GM23338 (cell line): ENCODE measurements around the gene ATF7IP. TPM values are rescaled to one million over a fixed set of nuclear protein-coding genes. Genes with fewer than 3 reads are reported as not detected.
A peak's percentile ranks its signal among the peaks of the same experiment; 100 is the strongest.

Experiments
- ATAC-seq: fragments of 200-7000 bp; cut with Tn5 transposase; 3 replicates; pipeline ENCODE4 v1.9.1; 2020
- DNase-seq: peaks from one replicate; pipeline ENCODE4 v3.0.0-alpha.2; 2015; ENCODE audit warnings: low spot score
- H2AFZ ChIP-seq: fragments of 200-600 bp; sonication (generic); 2 replicates; pipeline ENCODE4 v1.8.0; 2016; ENCODE audit warnings: antibody characterized with exemption, mild to moderate bottlenecking, moderate library complexity
- H3F3A ChIP-seq: fragments of 200-600 bp; sonication (generic); replicated peaks from 2 replicates; pipeline ENCODE4 v1.8.0; 2017; ENCODE audit warnings: antibody characterized with exemption, mixed run types, low read depth
- H3K27ac ChIP-seq: fragments of 200-600 bp; sonication (generic); 2 replicates; pipeline ENCODE4 v1.6.1; 2016; ENCODE audit warnings: low read depth
- H3K27me3 ChIP-seq: fragments of 200-600 bp; sonication (generic); 2 replicates; pipeline ENCODE4 v1.8.0; 2016; ENCODE audit warnings: mild to moderate bottlenecking, mixed run types, moderate library complexity; ENCODE audit not compliant: insufficient read depth
- H3K36me3 ChIP-seq: fragments of 200-600 bp; sonication (generic); 2 replicates; pipeline ENCODE4 v1.8.0; 2016; ENCODE audit warnings: mild to moderate bottlenecking; ENCODE audit not compliant: insufficient read depth
- H3K4me1 ChIP-seq: fragments of 200-600 bp; sonication (generic); 2 replicates; pipeline ENCODE4 v1.8.0; 2016; ENCODE audit warnings: mild to moderate bottlenecking, moderate library complexity; ENCODE audit not compliant: insufficient read depth
- H3K4me2 ChIP-seq: fragments of 200-600 bp; sonication (generic); 2 replicates; pipeline ENCODE4 v1.7.1; 2017; ENCODE audit warnings: mixed run types
- H3K4me3 ChIP-seq: fragments of 200-600 bp; sonication (generic); 2 replicates; pipeline ENCODE4 v1.6.1; 2016; ENCODE audit warnings: mixed run types
- H3K79me2 ChIP-seq: fragments of 200-600 bp; sonication (generic); replicated peaks from 2 replicates; pipeline ENCODE4 v1.8.0; 2017; ENCODE audit warnings: mild to moderate bottlenecking; ENCODE audit not compliant: insufficient read depth
- H3K9me2 ChIP-seq: fragments of 200-600 bp; sonication (generic); 2 replicates; pipeline ENCODE4 v1.8.0; 2017; ENCODE audit not compliant: insufficient read depth
- H4K20me1 ChIP-seq: fragments of 200-600 bp; sonication (generic); replicated peaks from 2 replicates; pipeline ENCODE4 v1.8.0; 2017; ENCODE audit warnings: mild to moderate bottlenecking; ENCODE audit not compliant: insufficient read depth
- H3K27ac Mint-ChIP-seq: 2 replicates; pipeline ENCODE4 v1.8.0; 2020; ENCODE audit warnings: inconsistent platforms, mild to moderate bottlenecking, moderate library complexity, mixed read lengths
- H3K27me3 Mint-ChIP-seq: 3 replicates; pipeline ENCODE4 v1.8.0; 2022; ENCODE audit warnings: low read depth, mild to moderate bottlenecking, moderate library complexity, mixed read lengths, inconsistent platforms; ENCODE audit not compliant: insufficient read depth, poor library complexity
- H3K36me3 Mint-ChIP-seq: 3 replicates; pipeline ENCODE4 v1.8.0; 2021; ENCODE audit warnings: low read depth, mild to moderate bottlenecking, inconsistent platforms, moderate library complexity, mixed read lengths
- H3K4me1 Mint-ChIP-seq: 3 replicates; pipeline ENCODE4 v1.8.0; 2020; ENCODE audit warnings: mild to moderate bottlenecking, inconsistent platforms, mixed read lengths
- H3K4me3 Mint-ChIP-seq: 3 replicates; pipeline ENCODE4 v1.8.0; 2021; ENCODE audit warnings: moderate library complexity, mild to moderate bottlenecking, inconsistent platforms, mixed read lengths
- H3K9me3 Mint-ChIP-seq: 3 replicates; pipeline ENCODE4 v1.8.0; 2020; ENCODE audit warnings: moderate library complexity, mild to moderate bottlenecking, inconsistent platforms, mixed read lengths
- CREB1 ChIP-seq: fragments of 250-450 bp; sonication (Bioruptor Pico); IDR thresholded peaks from 2 replicates; pipeline ENCODE4 v1.5.0; 2020; ENCODE audit warnings: low read depth, mild to moderate bottlenecking, moderate library complexity
- CTCF ChIP-seq, 2 experiments: fragments of 200-600 bp in 1 of 2; sonication (generic) in 1 of 2; conservative IDR thresholded peaks; 2 replicates each; pipeline versions ENCODE4 v1.5.1 to v1.6.1; 2016 to 2017; ENCODE audit warnings: antibody characterized with exemption in 2 of 2, low read depth in 2 of 2, mild to moderate bottlenecking in 2 of 2, moderate library complexity in 1 of 2
- ETS1 ChIP-seq: IDR thresholded peaks from 2 replicates; pipeline ENCODE4 v1.6.1; 2016; ENCODE audit warnings: antibody characterized with exemption
- EZH2 ChIP-seq: fragments of 200-600 bp; sonication (generic); IDR thresholded peaks from one replicate; pipeline ENCODE4 v1.8.0; 2017; ENCODE audit warnings: antibody characterized with exemption, mild to moderate bottlenecking, low read depth; ENCODE audit not compliant: unreplicated experiment
- EZH2phosphoT487 ChIP-seq: fragments of 200-600 bp; sonication (generic); IDR thresholded peaks from one replicate; pipeline ENCODE4 v1.8.1; 2018; ENCODE audit warnings: antibody characterized with exemption; ENCODE audit not compliant: unreplicated experiment
- JUNB ChIP-seq: IDR thresholded peaks from one replicate; pipeline ENCODE4 v1.6.1; 2016; ENCODE audit warnings: antibody characterized with exemption; ENCODE audit not compliant: unreplicated experiment
- NANOG ChIP-seq: IDR thresholded peaks from 2 replicates; pipeline ENCODE4 v1.6.1; 2016; ENCODE audit warnings: antibody characterized with exemption, borderline replicate concordance
- REST ChIP-seq: IDR thresholded peaks from one replicate; pipeline ENCODE4 v1.6.1; 2018; ENCODE audit warnings: antibody characterized with exemption; ENCODE audit not compliant: unreplicated experiment
- STAT1 ChIP-seq: IDR thresholded peaks from one replicate; pipeline ENCODE4 v1.6.1; 2016; ENCODE audit warnings: antibody characterized with exemption; ENCODE audit not compliant: unreplicated experiment
- ZNF114 ChIP-seq: fragments of 250-450 bp; sonication (Bioruptor Pico); IDR thresholded peaks from 2 replicates; pipeline ENCODE4 v1.5.0; 2020; ENCODE audit warnings: mild to moderate bottlenecking, moderate library complexity
- ZNF462 ChIP-seq: fragments of 250-450 bp; sonication (Bioruptor Pico); IDR thresholded peaks from 2 replicates; pipeline ENCODE4 v1.5.0; 2020; ENCODE audit warnings: mild to moderate bottlenecking, moderate library complexity
- polyA plus RNA-seq: library from polyadenylated mRNA; unstranded; fragments of >200 nt; fragmentation: Nextera tagmentation; extraction: Ambion mirVana; gene quantifications from 2 replicates; pipeline ENCODE4 v1.2.1, GENCODE V29; 2016
- total RNA-seq: library from RNA; depleted of rRNA; stranded (reverse); fragments of >200 nt; shearing (Covaris generic); gene quantifications from 2 replicates; pipeline ENCODE4 v1.2.3, GENCODE V29; 2014

ATF7IP gene
- total and polyA plus RNA-seq, 2 experiments from 2014 or later = 76.4 to 118 TPM

- TF ChIP-seq ZNF114 (CRISPR knock-in tag) (no peak), NANOG (no peak), EZH2 (no peak), EZH2phosphoT487 (no peak), ETS1 (no peak)
Measured at GRCh38 chr12:14416658-14417057, 51.2 kb downstream of the ATF7IP start (continued).

- DNase-seq (peak; percentile 96), ATAC-seq (peak; percentile 85)
- Mint-ChIP-seq H3K36me3 (peaks cover 22% of the 10 kb centered on the region; the same call in 2 of the 3 replicates), H3K9me3 (no peaks in the 10 kb centered on the region; the same call in 2 of the 3 replicates), H3K27ac (peak overlapping the region; percentile 93), H3K4me1 (peaks cover 55% of the 10 kb centered on the region), H3K27me3 (peaks cover 1% of the 10 kb centered on the region), H3K4me3 (peak overlapping the region; percentile 69)
- peaks cover 96% of the 10 kb centered on the region for H3K79me2 ChIP-seq
- no peaks in the 10 kb centered on the region for H3K36me3 ChIP-seq
- H3K27ac ChIP-seq = peak overlapping the region; percentile 53
- no peaks in the 10 kb centered on the region for H3K27me3 ChIP-seq
- H3K4me3 ChIP-seq = 0 out of 2 replicates have a peak overlapping the region, but pooled peaks have one; percentile 21
- H3K4me2 ChIP-seq = peak overlapping the region; percentile 46
- no peak overlapping the region for H2AFZ ChIP-seq
- peaks cover 46% of the 10 kb centered on the region for H3K4me1 ChIP-seq
- H3K9me2 ChIP-seq = no peaks in the 10 kb centered on the region
- H4K20me1 ChIP-seq = 0 out of 2 replicates have a peak, but pooled peaks cover 4% of the 10 kb centered on the region
- H3F3A ChIP-seq = no peaks in the 10 kb centered on the region
- no peak for TF ChIP-seq EZH2
- TF ChIP-seq CTCF (conservative IDR thresholded peaks at IDR 0.05; ENCODE audit: low read depth in 2 of 2) = no peak
- TF ChIP-seq ZNF462 (CRISPR knock-in tag) = no peak
- no peak for TF ChIP-seq STAT1
- no peak for TF ChIP-seq NANOG
- no peak for TF ChIP-seq JUNB
- no peak for TF ChIP-seq EZH2phosphoT487
- TF ChIP-seq CREB1 (CRISPR knock-in tag) = no peak
- no peak for TF ChIP-seq ZNF114 (CRISPR knock-in tag)
- TF ChIP-seq REST = no peak
Measured at GRCh38 chr12:14417715-14418114, 52.2 kb downstream of the ATF7IP start.
